Measurements from ENCODE around the gene BLVRB.
A peak's percentile ranks its signal among the peaks of the same experiment; 100 is the strongest.
"Not testable (repeated sequence)": the region's sequence is repeated elsewhere in the genome, so short reads cannot be mapped to it uniquely, and the experiment has no call there.

BLVRB gene

DNA sequence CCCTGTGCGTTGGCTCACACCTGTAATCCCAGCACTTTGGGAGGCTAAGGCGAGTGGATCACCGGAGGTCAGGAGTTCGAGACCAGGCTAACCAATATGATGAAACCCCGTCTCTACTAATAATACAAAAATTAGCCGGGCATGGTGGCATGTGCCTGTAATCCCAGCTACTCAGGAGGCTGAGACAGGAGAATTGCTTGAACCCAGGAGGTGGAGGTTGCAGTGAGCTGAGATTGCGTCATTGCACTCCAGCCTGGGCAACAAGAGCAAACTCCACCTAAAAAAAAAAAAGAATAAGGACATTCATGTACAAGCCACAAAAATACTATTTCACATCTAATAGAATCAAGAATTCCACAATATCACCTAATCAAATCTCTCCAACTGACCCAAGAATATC lies 37.3 kb downstream of the BLVRB start:
- H3K27me3 ChIP-seq (ENCODE audit: insufficient read depth, poor library complexity, severe bottlenecking); H3K4me3 ChIP-seq (replicated peaks; ENCODE audit: insufficient read depth, low read length); DNase-seq (ENCODE audit: low read depth in 1 of 2, low spot score in 1 of 2); H3K27ac ChIP-seq (replicated peaks): not testable (repeated sequence)

DNA sequence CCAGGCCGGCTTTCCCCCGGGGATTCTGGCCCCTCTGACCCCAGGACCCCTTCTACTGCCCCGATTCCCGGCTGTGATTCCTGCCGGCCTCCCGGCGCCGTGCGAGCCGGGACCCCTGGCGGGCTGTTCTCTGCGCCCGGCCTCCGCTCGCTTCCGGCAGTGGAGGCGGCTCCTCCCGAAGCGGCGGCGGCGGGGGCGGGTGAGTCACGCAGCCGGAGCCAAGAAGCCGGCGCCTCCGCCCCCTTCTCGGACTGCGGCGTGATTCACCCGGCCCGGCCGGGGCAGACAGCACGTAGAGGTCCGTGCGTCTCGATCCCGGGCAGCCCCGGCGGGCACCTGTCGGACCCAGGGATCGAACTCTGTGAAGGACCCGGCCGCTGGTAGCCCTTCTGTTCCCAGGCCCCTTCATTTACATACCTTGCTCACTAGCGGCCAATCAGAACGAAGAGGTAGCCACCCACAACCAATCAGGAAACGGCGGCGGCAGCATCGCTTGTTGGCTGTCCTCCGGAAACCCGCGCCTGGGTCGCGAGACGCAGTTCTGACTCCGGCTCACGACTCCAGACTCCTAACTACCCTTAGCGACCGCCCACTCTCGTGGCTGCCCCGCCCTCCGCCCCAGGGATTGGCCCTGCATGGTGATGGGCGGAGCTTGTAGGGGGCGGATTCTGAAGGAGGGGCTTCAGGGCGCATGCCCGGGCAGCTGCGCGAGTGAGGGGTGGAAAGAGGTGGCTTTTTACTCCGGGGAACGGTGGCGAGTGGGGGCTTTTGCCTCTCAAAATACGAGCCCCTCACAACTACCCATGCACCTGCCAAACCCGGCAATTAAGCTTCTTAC lies 39.9 kb downstream of the BLVRB start, which contains the start of gene SERTAD1:
Gene SERTAD1 (minus strand): TSS at position 543 of the 838 bp plus-strand sequence. CDS start 2,446 bp downstream, outside the sequence.
- Histone ChIP-seq H3K27me3 (ENCODE audit: insufficient read depth, poor library complexity, severe bottlenecking) (no peaks in the 10 kb centered on the region), H3K4me3 (replicated peaks; ENCODE audit: insufficient read depth, low read length) (peak within 1 kb of the TSS; percentile 79), H3K27ac (replicated peaks) (peak within 1 kb of the TSS; percentile 74)
- DNase-seq (ENCODE audit: low read depth in 1 of 2, low spot score in 1 of 2): peak; percentile 97 to 100
- TF ChIP-seq POLR2AphosphoS5 (IDR thresholded peaks at IDR 0.05; ENCODE audit: low read depth) (peak; percentile 29; the same call in 1 of the 2 replicates), GABPA (IDR thresholded peaks at IDR 0.05; ENCODE audit: low read depth) (peak; percentile 26; the same call in 1 of the 2 replicates), SPI1 (IDR thresholded peaks at IDR 0.05; ENCODE audit: borderline replicate concordance, low read depth) (no peak)
- TF ChIP-seq, protein P1, sequence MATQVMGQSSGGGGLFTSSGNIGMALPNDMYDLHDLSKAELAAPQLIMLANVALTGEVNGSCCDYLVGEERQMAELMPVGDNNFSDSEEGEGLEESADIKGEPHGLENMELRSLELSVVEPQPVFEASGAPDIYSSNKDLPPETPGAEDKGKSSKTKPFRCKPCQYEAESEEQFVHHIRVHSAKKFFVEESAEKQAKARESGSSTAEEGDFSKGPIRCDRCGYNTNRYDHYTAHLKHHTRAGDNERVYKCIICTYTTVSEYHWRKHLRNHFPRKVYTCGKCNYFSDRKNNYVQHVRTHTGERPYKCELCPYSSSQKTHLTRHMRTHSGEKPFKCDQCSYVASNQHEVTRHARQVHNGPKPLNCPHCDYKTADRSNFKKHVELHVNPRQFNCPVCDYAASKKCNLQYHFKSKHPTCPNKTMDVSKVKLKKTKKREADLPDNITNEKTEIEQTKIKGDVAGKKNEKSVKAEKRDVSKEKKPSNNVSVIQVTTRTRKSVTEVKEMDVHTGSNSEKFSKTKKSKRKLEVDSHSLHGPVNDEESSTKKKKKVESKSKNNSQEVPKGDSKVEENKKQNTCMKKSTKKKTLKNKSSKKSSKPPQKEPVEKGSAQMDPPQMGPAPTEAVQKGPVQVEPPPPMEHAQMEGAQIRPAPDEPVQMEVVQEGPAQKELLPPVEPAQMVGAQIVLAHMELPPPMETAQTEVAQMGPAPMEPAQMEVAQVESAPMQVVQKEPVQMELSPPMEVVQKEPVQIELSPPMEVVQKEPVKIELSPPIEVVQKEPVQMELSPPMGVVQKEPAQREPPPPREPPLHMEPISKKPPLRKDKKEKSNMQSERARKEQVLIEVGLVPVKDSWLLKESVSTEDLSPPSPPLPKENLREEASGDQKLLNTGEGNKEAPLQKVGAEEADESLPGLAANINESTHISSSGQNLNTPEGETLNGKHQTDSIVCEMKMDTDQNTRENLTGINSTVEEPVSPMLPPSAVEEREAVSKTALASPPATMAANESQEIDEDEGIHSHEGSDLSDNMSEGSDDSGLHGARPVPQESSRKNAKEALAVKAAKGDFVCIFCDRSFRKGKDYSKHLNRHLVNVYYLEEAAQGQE (IDR thresholded peaks at IDR 0.05; ENCODE audit: insufficient replicate concordance, low read depth): no peak
- TF ChIP-seq, protein P2, sequence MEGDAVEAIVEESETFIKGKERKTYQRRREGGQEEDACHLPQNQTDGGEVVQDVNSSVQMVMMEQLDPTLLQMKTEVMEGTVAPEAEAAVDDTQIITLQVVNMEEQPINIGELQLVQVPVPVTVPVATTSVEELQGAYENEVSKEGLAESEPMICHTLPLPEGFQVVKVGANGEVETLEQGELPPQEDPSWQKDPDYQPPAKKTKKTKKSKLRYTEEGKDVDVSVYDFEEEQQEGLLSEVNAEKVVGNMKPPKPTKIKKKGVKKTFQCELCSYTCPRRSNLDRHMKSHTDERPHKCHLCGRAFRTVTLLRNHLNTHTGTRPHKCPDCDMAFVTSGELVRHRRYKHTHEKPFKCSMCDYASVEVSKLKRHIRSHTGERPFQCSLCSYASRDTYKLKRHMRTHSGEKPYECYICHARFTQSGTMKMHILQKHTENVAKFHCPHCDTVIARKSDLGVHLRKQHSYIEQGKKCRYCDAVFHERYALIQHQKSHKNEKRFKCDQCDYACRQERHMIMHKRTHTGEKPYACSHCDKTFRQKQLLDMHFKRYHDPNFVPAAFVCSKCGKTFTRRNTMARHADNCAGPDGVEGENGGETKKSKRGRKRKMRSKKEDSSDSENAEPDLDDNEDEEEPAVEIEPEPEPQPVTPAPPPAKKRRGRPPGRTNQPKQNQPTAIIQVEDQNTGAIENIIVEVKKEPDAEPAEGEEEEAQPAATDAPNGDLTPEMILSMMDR (IDR thresholded peaks at IDR 0.05; ENCODE audit: insufficient read depth, low read length): peak; percentile 28

DNA sequence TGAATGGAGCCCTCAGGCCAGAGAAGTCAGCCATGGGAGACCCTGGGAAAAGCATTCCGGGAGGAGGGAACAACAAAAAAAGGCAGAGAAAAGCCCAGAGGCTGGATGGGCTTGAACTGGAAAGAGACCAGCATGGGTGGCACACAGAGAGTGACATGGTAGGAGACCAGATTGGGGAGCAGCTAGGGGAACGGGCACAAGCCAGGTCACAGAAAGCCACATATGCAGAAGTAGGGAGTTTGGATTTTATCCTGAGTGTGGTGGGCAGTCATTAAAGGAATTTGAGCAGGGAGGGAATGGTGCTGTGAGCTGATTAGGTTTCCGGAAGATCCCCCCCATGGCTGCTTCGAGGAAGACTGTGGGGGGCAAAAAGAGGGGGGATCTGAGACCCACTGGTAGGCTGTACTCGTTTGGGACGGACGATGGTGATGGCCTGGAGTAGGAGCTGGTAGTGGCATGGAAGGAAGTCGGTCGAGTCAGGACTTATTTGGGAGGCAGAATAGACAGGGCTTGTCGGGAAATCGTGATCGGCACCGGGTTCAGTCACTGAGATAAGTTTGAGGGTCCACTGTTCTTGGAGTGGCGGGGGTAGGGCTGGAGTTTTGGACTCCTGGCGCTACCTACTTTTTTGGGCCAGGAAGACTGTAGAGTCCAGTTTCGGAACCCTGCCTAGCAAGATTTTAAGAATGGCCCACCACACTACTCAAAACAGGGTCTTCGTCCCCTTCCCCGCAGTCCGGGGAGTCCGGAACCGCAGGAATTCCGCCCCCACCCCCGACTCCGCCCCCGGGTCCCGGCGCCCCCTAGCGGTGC lies 40.7 kb downstream of the BLVRB start:
- no peak for DNase-seq (ENCODE audit: low read depth in 1 of 2, low spot score in 1 of 2)
- H3K27ac ChIP-seq (replicated peaks): peak overlapping the region; percentile 74
- TF ChIP-seq, protein P2 (IDR thresholded peaks at IDR 0.05; ENCODE audit: insufficient read depth, low read length): no peak
- TF ChIP-seq POLR2AphosphoS5 (IDR thresholded peaks at IDR 0.05; ENCODE audit: low read depth) (no peak), SPI1 (IDR thresholded peaks at IDR 0.05; ENCODE audit: borderline replicate concordance, low read depth) (no peak), GABPA (IDR thresholded peaks at IDR 0.05; ENCODE audit: low read depth) (no peak)
- TF ChIP-seq, protein P1 (IDR thresholded peaks at IDR 0.05; ENCODE audit: insufficient replicate concordance, low read depth): no peak

DNA sequence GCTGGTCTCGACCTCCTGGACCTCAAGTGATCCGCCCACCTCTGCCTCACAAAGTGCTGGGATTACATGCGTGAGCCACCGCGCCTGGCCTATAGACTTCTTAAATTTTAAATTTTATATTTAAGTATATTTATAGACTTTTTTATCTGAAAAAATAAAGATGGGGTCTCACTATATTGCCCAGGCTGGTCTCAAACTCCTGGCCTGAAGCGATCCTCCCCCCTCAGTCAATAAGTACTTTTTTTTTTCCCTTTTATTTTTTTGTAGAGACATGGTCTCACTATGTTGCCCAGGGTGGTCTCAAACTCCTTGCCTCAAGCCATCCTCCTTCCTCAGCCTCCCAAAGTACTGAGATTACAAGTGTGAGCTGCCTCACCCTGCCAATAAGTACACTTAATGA lies 41.6 kb downstream of the BLVRB start:
- H3K27me3 ChIP-seq (ENCODE audit: insufficient read depth, poor library complexity, severe bottlenecking): no peaks in the 10 kb centered on the region
- no peak overlapping the region for H3K4me3 ChIP-seq (replicated peaks; ENCODE audit: insufficient read depth, low read length)
- no peak overlapping the region for H3K27ac ChIP-seq (replicated peaks)
- no peak for DNase-seq (ENCODE audit: low read depth in 1 of 2, low spot score in 1 of 2)
- TF ChIP-seq POLR2AphosphoS5 (IDR thresholded peaks at IDR 0.05; ENCODE audit: low read depth): no peak
- no peak for TF ChIP-seq GABPA (IDR thresholded peaks at IDR 0.05; ENCODE audit: low read depth)
- TF ChIP-seq SPI1 (IDR thresholded peaks at IDR 0.05; ENCODE audit: borderline replicate concordance, low read depth): no peak
- TF ChIP-seq, protein P2 (IDR thresholded peaks at IDR 0.05; ENCODE audit: insufficient read depth, low read length): no peak
- TF ChIP-seq, protein P1 (IDR thresholded peaks at IDR 0.05; ENCODE audit: insufficient replicate concordance, low read depth): no peak

More for the DNA sequence above, 40.7 kb downstream of the BLVRB start:
- Histone ChIP-seq H3K4me3 (replicated peaks; ENCODE audit: insufficient read depth, low read length) (peak overlapping the region; percentile 79), H3K27me3 (ENCODE audit: insufficient read depth, poor library complexity, severe bottlenecking) (no peaks in the 10 kb centered on the region)
